Stimulated activated naive CD4-positive, alpha-beta T cell (primary cell): ENCODE measurements around the gene AIFM3.
"Not testable (repeated sequence)": the region's sequence is repeated elsewhere in the genome, so short reads cannot be mapped to it uniquely, and the experiment has no call there.

Source experiments
- DNase-seq, 6 experiments: peaks; one replicate each; lab custom pipeline; 2025; lab: John Stamatoyannopoulos, UW

AIFM3 gene

GRCh38 chr22:20940904-20941385 is 26.1 kb upstream of the AIFM3 start:
- DNase-seq: no peak

- DNase-seq: not testable (repeated sequence)
Observed at GRCh38 chr22:20942203-20942902, 24.7 kb upstream of the AIFM3 start.

GRCh38 chr22:20943104-20943933 is 23.7 kb upstream of the AIFM3 start:
- DNase-seq: no peak

DNA sequence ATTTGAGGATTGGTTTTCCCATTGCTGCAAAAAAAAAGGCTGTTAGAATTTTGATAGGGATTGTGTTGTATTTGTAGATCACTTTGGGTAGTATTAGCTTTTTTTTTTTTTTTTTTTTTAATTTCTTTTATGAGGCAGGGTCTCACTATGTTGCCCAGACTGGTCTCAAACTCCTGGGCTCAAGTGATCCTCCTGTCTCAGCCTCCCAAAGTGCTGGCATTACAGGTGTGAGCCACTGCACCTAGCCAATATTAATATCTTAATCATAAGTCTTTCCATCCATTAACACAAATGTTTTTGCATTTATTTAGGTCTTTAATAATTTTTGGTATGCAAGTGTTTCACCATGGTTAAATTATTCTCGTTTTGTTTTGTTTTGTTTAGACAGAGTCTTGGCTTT is 23.0 kb upstream of the AIFM3 start:
- no peak for DNase-seq

GRCh38 chr22:20945578-20945934 is 21.5 kb upstream of the AIFM3 start:
- DNase-seq: no peak

DNA sequence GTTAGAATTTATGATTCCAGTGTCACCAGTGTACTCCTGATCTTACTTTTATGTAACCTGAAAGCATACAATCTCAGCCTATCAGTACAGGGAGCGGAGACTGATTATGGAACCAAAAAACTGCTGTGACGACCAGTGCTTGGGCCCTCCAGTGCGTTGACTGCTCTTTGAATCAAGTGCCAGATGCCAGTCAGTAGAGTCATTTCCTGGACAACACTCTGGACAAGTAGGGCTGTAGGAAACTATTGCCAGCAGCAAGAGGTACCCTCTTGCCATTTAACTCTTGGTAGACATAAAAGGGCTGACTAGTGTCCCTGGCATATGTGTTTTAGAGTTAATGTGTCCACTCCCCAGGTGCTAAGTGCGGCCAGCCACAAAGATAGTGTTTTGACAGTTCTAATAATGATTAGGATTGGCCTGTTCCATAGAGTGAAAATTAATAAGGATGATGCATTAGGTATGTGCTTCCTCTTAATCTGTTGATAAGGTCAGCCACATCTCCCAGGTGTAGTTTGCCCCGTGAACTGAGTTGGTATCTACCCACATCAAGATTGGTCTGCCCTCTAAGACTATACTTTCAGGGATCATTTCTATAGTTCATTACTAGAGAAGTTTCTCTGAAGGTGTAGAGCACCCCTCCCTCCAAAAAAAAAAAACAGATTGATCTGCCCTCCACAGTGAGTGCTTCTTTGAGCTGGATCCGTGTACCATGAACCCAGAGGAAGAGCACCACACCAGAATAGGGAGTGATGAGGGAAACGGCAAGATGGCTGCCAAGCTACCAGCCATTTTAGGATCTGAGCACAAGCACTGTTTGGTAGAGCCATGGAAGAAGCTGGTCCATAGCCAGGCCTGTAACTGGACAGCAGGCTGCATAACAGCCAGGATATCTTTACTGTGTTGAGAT is 20.7 kb upstream of the AIFM3 start:
- DNase-seq: no peak

DNA sequence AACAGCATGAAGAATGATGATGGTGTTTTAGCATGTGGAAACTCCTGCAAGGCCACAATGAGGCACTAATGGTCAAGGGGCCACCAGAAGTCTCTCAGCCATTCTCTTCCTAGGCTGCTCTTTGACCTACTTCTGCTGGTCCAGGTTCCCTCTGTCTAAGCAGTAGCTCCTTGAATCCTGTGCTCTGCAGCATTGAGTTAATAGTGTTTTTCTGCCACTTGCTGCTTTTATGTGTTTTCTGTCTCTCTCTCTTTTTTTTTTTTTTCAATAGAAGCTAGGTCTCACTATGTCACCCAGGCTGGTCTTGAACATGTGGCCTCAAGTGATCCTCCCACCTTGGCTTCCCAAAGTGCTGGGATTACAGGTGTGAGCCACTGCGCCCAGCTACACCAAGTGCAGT is 20.1 kb upstream of the AIFM3 start:
- no peak for DNase-seq

GRCh38 chr22:20948450-20948849 is 18.6 kb upstream of the AIFM3 start:
- DNase-seq: no peak

GRCh38 chr22:20948989-20949388 is 18.1 kb upstream of the AIFM3 start:
- DNase-seq: no peak

- DNase-seq: no peak
Observed at GRCh38 chr22:20949698-20950183, 17.3 kb upstream of the AIFM3 start.

DNA sequence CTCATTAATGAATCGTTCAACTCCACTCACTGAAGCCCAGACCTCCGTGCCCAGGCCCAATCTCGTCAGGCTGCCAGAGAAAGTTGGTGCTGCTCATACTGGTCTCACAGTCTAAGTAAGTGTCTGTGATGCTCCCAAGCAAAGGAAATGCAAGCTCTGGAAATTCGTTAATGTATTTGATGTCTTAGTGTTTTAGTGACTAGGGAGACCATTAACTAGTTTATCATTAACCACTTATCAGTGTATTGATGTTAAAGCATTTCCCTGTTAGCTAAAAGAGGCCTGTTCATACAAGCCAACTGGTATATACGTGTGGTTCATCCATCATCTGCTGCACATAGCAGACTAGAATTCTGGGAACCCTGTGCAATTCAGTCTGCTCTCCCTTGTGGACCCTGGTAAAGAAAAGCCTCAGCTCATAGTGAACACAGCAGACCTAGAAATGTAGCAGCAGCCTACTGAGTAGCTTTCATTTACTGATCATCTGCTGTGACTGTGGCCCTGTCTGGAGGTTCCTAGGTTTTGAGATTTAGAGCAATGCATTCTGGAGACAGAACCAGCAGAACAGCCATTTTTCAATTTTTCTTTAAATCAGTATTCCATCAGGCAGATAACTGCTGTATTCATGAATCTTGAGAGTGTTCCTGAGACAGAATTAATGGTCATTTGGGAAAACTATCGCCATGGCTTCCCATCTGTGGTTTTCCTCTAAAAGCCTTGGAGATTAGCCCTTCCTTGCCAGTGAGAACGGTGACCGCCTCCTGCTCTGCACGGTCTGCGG is 15.7 kb upstream of the AIFM3 start:
- no peak for DNase-seq

- no peak for DNase-seq
Observed at GRCh38 chr22:20951932-20952380, 15.1 kb upstream of the AIFM3 start.

- DNase-seq: peak in 1 of 6 experiments; percentile 25
Observed at GRCh38 chr22:20952544-20953341, 14.3 kb upstream of the AIFM3 start.

- no peak for DNase-seq
Observed at GRCh38 chr22:20953342-20953608, 13.8 kb upstream of the AIFM3 start.

DNA sequence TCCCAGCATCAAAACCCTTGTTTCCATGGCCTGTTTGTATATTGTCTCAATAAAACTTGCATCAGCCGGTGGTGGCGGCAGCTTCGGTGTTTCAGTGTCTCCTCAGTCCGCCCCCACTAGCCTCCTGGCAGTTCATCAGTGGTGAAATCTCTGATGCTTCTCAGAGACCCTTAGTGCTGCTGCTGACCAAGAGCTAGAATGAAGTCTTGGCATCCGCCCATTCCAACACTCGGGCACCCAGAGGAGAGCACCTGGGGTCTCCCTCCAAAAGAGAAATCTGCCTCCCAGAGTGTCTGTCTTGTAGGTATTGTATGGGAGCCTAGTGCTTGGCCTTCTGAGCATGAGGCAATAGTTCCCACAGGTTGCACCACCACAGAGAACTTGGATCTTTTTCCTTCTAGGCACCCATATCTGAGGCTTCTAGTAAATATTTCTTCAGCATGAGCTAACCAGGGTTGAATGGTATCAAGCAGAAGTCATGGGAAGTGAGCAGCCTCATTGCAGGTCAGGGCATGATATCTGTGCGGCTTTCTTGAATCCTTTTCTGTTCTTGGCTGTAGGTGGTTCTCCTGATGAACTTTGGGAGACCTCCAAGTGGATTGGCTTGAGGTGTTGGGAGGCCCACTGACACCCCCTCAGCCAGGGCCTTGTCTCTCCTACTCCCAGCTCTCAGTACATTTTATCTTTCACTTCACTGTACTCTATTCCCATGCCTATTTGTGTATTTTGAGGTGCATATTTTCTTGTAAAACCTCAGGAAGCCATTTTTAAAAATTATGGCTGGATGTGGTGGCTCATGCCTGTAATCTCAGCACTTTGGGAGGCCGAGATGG is 13.2 kb upstream of the AIFM3 start:
- DNase-seq: no peak

GRCh38 chr22:20955548-20955947 is 11.5 kb upstream of the AIFM3 start:
- DNase-seq: no peak

DNA sequence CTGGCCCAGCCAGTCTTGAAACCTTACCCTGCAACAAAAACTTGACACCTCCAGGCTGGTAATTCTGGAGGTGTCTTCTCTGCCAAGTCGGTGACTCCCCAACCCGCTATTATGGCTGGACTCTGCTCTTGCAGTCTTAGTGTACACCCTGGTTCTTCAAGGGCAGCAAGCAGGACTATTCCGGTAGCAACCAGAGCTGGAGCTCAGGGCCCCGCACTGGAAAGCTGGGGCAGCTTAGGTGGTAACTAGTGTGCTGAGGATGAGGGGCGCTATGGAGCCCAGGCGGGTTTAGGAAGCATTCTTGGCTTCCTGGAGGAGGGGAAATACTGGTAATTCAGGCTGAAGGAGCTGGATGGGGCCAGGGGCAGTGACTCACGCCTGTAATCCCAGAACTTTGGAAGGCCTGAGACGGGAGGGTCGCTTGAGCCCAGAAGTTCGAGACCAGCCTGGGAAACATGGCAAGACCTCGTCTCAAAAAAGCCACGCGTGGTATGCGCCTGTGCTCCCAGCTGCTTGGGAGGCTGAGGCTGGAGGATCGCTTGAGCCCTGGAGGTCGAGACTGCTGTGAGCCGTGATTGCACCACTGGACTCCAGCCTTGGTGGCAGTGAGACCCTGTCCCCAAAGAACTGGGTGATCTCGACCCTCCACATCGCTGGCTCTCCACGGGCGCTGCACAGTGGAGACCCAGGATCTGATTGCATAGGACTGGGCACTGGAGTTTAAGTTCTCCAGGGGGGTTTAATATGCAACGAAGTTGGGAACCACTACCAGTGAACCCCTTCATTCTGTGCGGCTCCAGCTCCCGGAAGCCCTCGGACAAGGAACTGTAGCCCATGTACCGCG is 10.6 kb upstream of the AIFM3 start:
- no peak for DNase-seq

GRCh38 chr22:20957102-20957682 is 9.9 kb upstream of the AIFM3 start:
- DNase-seq: no peak
